Activated naive CD4-positive, alpha-beta T cell treated with Interleukin-2 at 50 U/mL for 16 hours (primary cell): ENCODE results near the gene THEMIS.
"Not testable (repeated sequence)": the region's sequence is repeated elsewhere in the genome, so short reads cannot be mapped to it uniquely, and the experiment has no call there.

Experiments used
- DNase-seq: peaks from one replicate; pipeline ENCODE4 v3.0.0-alpha.2; 2020

Gene THEMIS

DNA sequence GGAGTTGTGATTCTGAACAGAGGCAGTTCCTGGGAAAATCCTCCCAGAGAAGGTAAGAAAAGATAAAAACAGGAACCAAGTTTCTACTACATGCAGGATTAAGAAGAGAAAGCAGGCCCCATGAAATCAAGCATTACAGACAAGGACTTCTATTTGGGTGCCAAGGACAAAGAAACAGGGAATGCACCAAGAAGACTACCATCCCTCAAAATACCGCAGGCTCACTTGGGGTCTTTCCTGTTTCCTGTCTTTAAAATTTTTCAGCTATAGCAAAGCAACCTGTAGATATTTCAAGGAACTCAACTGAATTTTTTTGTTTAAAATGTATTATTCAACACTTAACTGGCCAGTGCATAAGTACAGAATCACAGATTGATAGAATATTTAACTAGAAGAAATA is 107.5 kb downstream of the THEMIS start:
- no peak for DNase-seq

DNA sequence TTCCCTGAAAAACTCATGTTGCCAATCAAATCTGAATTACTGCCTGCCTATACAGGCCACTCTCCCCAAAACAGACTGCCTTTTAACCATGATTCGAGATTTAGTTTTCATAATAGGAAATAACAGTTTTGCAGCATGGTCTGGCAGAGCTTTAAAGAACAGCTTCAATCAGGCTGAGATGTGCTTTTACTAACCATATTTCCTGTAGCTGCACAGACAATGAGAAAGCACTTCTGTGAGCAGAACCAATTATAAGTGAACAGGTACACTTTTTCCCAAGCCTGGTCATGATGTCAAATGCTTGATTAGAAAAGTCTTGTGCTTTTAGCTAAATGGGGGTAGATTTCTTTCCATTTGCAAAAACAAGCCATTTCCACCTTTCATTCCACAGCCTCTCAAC is 108.2 kb downstream of the THEMIS start:
- no peak for DNase-seq

DNA sequence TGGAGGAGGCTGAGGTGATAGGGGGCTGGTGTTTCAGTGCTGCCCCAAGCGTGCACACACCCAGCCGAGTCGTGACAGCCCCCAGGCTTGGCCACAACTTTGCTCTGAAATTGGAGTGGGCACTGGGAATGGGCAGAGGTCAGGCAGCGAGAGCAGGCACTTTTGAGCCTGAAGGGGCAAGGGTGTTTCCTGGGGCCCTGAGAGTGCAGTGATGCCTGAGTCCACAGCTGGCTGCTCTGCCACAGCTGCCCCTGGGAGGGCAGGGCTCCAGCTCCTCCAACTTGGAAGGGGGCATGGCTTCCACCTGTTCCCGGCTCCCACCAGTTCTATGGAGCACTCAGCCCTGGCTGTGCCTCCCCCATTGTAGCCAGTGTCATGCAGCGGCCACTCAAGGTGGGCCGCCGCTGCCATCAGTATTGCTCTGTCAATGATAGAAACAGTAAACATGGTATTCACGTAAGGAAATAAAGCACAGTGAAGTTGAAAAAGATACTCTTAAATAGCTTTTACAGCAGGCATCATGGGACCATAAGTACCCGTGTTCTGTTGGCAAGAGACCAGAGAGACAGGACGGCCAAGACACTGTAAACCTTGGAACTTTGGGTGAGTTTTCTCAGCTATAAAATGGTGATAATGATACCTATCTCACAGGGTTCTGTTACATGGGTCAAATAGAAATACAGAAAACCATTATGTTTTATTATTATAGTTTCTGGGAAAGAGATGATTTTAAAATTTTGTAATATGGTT is 108.9 kb downstream of the THEMIS start:
- DNase-seq: no peak

DNA sequence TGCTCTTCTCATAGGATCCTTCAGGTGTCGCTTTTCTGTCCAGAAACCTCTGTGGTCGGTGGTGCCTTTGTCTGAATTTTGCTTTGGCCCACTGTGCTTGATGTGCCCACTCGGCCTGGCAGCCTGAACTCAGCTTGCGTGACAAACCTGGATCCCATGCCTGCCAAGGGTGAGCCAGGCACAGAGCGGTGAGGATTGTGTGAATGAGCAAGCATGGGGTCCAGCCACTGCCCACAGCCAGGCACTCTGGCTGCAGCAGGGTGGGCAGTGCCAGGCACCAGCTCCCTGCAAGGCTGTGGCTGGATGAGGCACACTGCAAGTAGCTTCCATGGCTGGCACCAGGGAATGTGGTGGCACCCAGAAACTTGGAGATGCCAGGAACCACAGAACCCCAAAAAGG is 110.3 kb downstream of the THEMIS start:
- DNase-seq: no peak

DNA sequence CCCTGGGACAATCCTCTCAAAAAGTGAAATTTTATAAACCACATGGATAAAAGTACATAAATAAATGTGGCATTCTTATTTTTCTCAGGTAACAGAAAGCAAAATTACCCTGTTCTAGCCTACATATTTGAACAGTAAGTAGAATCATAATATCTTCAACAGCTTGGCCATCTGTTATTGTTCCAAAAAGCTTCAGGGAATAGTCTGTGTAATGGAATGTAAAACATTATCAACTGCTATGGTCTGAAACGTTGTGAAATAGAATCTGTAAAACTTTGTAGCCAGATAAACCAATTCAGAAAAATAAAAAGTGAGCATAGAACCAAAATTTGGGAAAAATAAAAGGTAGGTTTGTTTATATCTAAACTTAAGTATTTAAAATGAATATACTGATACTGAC is 114.7 kb downstream of the THEMIS start:
- no peak for DNase-seq

DNA sequence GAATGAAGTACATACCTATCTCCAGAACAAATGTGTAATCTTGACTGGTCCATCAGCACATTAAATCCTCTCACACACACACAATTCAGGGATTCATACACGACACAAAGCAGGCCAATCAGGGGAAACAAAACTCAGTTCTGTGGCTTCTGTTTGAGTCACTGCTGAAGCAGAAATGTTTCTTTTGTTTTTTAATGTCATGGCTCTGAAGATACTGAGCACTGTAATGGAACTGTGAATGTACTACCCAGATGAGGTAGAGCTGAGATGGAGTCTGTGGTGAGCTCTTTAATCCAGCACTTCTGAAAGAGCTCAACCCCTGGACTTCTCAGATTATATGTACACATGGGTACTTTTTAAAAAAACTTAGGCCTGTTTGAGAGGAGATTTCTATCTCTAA is 116.4 kb downstream of the THEMIS start:
- no peak for DNase-seq

DNA sequence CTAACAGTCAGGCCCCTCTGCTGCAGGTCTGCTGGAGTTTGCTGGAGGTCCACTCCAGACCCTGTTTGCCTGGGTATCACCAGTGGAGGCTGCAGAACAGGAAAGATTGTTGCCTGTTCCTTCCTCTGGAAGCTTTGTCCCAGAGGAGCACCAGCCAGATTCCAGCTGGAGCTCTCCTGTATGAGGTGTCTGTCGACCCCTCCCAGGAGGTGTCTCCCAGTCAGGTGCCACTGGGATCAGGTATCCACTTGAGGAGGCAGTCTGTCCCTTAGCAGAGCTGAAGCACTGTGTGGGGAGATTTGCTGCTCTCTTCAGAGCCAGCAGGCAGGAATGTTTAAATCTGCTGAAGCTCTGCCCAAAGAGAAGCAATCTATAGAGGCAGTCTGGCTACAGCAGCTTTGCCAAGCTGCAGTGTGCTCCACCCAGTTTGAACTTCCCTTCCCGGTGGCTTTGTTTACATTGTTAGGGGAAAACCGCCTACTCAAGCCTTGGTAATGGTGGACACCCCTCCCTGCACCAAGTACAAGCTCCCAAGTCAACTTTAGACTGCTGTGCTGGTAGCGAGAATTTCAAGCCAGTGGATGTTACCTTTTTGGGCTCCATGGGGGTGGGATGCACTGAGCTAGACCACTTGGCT is 119.1 kb downstream of the THEMIS start:
- DNase-seq: not testable (repeated sequence)

DNA sequence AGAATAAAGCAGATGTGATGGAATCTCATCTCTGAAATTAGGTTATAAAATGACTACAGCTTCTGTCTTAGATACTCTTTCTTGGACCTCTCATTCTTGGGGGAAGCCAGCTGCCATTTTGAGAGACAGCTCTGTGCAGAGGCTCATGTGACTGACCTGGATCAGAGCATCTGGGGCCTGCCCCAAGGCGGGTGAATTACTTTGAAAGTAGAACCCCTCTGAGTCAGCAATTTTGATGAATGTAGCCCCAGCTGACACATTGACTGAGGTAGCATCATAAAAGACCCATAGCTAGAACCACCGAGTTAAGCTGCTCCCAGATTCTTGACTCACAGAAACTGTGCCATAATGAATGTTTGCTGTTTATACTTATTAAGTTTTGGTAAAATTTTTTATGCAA is 124.5 kb downstream of the THEMIS start:
- no peak for DNase-seq

DNA sequence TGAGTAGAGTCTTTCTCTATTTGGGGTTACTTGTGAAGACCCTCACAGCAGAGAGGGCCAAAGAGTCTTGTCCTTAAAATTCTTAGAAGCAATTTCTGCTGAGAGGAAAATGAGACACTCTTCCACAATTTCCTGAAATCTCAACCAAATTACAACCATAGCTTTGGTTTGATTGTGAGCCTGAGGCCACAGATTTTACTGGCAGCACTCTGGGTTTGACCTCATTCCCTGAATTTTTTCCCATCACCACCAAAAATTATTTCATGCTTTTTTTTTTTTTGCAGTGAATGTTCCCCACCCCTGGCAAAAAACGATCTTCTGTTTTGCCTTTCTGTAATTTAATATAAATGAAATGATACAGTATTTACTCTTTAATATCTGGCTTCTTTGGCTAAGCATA is 125.5 kb downstream of the THEMIS start:
- DNase-seq: no peak

DNA sequence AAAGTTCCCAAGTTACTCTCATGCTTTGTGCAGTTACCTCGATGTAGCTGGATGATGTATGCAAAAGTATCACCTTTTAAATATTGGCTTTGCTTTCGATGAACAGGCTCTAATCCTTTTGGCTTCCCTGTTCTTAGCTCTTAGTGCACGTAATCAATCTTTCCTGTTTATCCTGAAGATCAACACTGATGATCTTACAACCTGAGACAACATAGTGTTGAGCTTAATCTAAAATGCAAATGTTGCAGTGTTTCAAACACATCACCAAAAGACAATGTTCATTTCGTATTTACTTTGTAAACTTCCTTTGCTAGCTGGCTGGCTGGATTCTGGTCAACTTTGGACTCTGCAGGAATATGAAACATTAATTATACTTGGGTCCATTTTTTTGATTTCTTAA is 132.1 kb downstream of the THEMIS start:
- DNase-seq: no peak

DNA sequence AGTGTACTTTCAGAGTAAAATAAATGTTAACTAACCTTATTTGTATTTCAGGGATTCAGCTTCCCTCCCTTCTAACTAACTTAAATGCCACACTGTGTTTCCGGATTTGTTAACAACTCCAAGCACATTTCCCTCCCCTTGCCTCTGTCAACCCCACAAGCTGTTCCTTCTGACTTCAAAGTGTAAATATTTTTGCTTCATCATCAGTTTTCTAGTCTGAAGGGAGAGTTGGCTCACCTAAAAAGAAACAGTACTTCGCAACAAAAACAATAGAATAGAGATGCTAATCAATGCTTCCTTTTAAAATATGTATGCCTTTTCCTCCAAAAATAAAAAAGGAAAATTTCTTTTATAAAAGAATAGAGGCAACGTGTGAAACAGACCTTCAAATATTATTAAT is 132.6 kb downstream of the THEMIS start:
- DNase-seq: no peak

DNA sequence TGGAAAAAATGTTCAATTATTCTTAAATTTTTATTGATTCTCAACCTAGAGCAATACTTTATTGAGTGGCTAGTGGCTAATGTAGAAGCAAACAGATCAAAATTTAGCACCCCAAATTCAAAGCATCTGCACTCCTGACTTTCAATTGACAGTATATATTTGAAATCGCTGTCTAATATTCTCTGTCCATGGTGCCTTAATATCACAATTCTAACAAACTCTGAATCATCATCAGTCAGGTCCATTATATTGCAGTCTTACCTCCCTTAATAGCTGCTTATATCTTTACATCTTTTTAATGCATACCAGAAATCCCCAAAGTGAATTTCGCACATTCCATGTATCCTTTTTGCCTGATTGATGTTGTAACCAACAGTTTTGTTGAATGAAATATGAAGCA is 134.9 kb downstream of the THEMIS start:
- no peak for DNase-seq

DNA sequence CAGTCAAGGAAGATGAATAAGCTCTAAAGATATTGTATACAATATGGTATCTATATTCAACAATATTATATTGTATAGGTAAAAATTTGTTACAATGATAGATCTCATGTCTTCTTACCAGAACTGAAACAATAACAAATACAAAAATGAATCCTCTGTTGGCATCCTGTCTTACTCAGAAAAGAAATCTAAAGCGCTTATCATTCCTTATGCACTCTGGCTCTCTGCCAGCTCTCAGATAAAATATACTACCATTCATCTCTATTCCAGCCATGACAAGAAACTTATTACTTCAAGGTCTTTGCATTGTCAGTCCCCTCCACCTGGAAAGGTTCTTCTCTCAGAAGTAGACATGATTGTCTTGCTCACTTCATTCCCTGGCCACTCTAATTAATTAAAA is 138.6 kb downstream of the THEMIS start:
- DNase-seq: no peak

DNA sequence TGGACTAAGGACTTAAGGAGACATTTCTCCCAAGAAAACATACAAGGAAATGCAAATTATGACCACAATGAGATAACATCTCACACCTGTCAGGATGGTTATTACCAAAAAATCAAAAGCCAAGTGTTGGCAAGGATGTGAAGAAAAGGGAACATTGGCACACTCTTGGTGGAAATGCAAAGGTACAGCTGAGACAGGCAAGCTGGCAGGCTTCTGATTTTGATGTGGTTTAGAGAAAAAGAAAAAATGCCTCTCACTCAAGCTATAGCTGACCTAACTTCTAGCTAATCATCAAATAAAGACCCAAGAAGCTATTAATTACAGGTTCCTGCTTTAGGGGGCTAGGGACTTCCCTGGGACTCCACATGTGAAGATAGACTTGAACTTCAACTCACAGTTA is 139.8 kb downstream of the THEMIS start:
- DNase-seq: no peak

DNA sequence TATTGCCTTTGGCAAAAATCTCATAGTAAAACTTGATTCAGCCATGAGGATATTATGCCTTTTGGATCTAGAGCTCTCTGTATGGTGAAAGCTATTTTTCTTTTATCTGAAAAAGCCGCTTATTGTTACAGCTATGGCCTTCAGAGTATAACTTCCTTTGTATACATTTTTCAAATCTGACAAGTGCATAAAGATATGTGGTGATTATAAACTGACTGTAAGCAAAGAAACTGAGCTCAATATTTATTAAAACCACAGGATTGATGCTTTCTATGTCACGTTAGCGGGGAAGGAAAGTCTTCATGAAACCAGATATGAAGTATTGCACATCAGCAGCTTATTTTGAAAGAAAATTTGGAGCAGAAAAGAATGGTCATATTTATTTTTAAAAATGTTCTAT is 151.8 kb downstream of the THEMIS start:
- no peak for DNase-seq

DNA sequence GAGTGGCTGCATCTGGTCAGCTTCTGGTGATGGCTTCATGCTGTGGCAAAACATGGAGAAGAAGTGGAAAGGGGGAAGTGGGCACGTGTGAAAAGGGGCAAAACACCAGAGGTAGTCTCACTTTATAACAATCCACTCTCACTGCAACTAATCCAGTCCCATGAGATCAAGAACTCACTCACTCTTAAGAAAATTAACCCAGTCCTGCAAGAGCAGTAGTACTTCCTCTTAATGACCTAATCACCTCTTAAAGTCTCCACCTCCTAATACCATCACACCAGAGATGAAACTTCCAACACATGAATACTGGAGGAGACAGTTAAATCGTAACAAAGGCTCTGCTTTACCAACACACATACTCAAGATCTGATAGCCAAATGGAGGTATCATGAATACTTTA is 152.6 kb downstream of the THEMIS start:
- no peak for DNase-seq

DNA sequence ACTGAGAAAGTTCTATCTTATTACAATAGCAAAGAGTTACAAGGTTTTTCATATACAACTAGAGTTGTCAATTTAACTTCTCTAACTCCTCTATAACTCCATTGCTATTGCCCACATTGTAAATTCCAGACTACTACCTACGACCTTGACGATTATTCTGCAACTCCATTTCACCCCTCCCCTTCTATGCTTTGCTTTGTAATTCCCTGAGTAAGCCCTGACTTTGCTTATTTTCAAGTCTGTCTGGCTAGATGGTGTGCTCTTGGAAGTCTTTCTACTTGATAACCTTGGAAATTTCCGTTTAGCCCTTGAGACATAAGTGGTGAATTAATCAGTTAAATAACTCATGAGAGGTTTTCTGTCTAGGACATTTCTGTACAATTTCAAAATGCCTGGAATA is 162.4 kb downstream of the THEMIS start:
- DNase-seq: no peak

DNA sequence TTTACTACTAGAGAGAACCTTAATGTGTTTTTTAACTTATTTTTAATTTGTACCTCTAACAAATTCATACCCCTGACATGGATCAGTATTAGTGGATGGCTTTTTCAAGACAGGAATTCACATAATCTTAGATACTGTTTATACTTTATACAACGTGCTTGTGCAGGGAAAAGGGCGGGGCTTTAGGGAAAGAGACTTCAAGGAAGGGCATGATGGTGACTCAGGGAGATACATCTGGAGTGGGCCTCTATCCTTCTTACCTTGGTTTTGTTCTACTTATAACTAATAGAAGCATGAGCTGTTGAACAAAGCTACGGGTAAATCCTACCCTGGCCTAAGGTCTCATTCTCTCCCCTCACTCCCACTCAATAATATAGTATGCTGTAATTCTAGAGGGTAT is 163.1 kb downstream of the THEMIS start:
- no peak for DNase-seq

DNA sequence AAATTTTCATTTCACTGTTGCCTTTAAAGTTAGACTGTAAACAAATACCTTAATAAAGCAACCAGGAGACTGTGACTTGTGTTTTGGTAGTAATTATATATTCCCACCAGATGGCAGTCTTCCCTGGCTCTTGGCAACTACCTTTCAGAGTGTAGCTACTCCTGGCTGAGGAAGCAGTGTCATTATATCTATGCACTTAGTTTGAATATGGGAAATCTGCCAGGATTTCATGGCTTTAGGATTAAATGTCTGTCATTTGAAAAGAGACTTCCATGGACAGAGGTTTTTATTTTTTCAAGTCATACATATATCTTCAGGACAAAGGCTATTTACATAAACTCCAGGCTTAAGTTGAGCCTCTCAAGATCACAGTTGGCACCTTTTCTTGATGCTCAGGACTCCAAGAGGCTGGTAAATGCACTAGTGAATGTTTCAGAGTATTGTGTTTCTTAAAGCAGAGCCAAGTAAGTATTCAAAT is 163.8 kb downstream of the THEMIS start:
- DNase-seq: peak; percentile 28

DNA sequence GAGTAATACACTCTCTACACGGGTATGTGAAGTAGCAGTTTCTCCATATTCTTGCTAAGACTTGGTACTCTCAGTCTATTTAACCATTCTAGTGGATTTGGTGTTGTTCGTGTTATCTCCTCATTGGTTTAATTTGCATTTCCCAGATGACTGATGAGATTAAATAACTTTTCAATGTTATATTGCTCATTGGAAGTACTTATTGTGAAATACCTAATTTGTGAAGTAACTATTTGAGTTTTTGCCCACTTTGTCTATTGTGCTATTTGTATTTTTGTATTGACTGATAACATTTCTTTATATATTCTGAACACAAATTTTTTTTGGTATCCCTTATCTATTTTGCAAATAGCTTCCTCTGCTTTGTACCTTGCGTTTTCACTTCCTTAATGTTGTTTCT is 167.9 kb downstream of the THEMIS start:
- DNase-seq: no peak

DNA sequence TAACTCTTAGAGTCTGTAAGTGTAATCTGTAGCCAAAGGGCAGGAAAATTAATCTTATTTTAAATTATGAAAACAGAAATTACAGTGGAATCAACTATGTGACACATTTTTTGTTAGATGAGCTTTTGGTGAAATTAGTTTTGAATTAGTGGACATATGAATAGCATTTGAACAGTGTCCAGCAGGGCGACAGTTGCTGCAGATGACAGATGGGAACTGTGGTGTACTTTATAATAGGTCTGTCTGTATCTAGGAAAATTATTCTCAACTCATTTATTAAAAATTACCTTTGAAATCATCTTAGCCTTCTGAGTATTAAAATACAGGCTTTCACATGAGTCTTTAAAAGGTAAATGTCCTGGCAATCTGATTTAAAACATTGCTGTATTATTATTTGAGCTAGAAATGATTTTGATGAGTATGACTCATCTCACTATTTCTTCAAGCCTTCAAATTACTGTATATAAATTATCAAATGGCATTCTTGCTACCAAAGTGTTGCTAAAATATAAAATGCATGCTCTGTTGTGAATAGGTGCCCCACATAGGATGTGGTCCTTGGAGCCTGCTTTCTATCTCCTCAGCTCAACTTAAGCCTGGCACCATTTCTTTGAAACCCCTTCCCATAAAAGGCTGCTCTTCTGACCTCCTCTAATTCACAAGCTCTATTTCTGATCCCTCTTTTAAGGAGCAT is 173.5 kb downstream of the THEMIS start:
- no peak for DNase-seq

DNA sequence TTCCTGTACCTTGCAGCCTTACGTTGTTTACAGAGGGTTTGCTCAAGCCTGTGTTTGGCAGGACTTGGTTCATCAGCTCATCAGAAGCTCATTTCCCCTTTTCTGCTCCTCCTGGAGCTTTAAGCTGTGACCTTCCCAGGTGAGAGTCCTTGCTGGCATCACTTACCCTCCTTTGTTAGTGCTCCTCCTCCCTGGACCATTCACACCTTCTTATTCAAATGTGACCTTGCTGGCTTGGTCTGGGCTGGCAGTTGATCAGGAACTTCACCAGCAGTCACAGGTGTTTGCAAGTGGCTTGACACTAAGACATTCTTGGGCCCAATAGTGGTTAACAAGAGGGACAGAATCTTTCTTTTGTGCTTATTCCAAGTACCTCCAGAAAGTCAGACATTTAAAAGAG is 175.0 kb downstream of the THEMIS start:
- DNase-seq: no peak

DNA sequence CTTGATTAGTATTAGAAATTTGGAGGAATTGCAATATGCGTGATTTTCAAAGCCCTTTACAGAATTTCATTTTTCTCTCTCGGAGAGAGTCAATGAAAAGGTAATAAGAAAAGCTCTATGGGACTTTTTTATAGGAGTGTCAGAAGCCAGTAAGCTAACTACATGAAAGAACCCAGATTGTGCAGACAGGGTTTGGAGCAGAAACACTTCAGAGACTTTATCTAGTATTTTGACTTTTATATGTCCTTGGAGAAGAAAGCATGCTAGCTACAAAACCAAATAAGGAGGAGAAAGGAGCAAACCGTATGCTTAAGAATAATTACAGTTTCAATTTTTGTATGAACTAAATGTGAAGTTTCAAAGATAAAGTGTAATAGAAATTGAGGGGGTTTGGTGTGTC is 182.2 kb downstream of the THEMIS start:
- no peak for DNase-seq

DNA sequence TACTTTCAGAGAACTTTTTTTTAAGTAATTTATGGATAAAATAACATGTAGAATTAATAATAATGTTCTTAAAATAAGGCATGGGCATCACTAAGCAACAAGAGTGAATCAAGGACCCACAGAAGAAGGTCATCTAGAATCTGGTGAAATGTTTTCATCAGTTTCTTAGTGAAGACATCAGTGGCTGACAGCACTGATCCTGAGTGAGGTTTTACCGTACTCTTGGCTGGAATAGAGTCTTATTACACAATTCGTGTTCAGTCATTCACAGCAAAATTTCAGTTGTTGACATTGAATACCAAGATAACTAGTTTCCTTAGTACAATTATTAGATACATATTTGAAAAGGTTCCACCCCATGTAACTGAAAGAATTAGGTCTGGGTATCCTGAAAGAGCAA is 183.5 kb downstream of the THEMIS start:
- DNase-seq: no peak
